Measurements from ENCODE around the gene PTPRF.

The PTPRF gene

DNA sequence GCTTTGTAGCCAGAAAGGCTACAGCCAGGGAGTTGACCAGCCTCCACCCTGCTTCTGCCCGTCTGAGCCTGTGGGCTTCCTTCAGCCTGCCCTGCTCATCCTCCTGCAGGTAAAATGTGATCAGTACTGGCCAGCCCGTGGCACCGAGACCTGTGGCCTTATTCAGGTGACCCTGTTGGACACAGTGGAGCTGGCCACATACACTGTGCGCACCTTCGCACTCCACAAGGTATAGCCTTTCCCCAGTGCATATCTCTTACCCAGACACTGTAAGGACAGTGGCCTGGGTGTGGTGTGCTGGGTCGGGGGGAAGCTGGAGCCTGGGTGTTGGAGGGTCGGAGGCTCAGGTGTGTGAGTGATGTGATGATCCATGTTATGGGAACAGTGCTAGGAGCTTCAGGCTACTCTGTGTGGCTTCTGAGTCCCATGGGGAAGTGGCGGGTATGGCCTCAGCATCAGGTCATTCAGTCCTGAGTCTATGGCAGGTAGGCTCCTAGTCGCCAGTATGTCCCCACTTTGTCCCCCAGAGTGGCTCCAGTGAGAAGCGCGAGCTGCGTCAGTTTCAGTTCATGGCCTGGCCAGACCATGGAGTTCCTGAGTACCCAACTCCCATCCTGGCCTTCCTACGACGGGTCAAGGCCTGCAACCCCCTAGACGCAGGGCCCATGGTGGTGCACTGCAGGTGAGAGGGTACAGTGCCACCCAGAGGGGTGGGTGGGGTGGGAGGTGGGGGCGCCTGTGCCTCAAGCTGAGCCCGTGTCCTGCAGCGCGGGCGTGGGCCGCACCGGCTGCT, 88.0 kb downstream of the PTPRF start:
- TF ChIP-seq, protein P1, sequence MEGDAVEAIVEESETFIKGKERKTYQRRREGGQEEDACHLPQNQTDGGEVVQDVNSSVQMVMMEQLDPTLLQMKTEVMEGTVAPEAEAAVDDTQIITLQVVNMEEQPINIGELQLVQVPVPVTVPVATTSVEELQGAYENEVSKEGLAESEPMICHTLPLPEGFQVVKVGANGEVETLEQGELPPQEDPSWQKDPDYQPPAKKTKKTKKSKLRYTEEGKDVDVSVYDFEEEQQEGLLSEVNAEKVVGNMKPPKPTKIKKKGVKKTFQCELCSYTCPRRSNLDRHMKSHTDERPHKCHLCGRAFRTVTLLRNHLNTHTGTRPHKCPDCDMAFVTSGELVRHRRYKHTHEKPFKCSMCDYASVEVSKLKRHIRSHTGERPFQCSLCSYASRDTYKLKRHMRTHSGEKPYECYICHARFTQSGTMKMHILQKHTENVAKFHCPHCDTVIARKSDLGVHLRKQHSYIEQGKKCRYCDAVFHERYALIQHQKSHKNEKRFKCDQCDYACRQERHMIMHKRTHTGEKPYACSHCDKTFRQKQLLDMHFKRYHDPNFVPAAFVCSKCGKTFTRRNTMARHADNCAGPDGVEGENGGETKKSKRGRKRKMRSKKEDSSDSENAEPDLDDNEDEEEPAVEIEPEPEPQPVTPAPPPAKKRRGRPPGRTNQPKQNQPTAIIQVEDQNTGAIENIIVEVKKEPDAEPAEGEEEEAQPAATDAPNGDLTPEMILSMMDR (conservative IDR thresholded peaks at IDR 0.05; ENCODE audit: low read length): no peak
- no peak for DNase-seq (ENCODE audit: low read depth)

GRCh38 chr1:43619314-43619790, 88.7 kb downstream of the PTPRF start:
- no peak for DNase-seq (ENCODE audit: low read depth)
- TF ChIP-seq, protein P1 (conservative IDR thresholded peaks at IDR 0.05; ENCODE audit: low read length): no peak
- no peak overlapping the region for H3K4me3 ChIP-seq (ENCODE audit: low read length)

More for the DNA sequence above, 88.0 kb downstream of the PTPRF start:
- H3K4me3 ChIP-seq (ENCODE audit: low read length): no peak overlapping the region

- H3K4me3 ChIP-seq (ENCODE audit: low read length): no peak overlapping the region
- DNase-seq (ENCODE audit: low read depth): no peak
- TF ChIP-seq, protein P1 (conservative IDR thresholded peaks at IDR 0.05; ENCODE audit: low read length): no peak
These were observed 89.6 kb downstream of the PTPRF start for GRCh38 chr1:43619996-43620920.

- H3K4me3 ChIP-seq (ENCODE audit: low read length): no peak overlapping the region
- no peak for DNase-seq (ENCODE audit: low read depth)
- TF ChIP-seq, protein P1 (conservative IDR thresholded peaks at IDR 0.05; ENCODE audit: low read length): no peak
These were observed 90.3 kb downstream of the PTPRF start for GRCh38 chr1:43620956-43621355.

GRCh38 chr1:43621386-43621785, 90.7 kb downstream of the PTPRF start:
- TF ChIP-seq, protein P1 (conservative IDR thresholded peaks at IDR 0.05; ENCODE audit: low read length): no peak
- H3K4me3 ChIP-seq (ENCODE audit: low read length): no peak overlapping the region
- DNase-seq (ENCODE audit: low read depth): no peak

DNA sequence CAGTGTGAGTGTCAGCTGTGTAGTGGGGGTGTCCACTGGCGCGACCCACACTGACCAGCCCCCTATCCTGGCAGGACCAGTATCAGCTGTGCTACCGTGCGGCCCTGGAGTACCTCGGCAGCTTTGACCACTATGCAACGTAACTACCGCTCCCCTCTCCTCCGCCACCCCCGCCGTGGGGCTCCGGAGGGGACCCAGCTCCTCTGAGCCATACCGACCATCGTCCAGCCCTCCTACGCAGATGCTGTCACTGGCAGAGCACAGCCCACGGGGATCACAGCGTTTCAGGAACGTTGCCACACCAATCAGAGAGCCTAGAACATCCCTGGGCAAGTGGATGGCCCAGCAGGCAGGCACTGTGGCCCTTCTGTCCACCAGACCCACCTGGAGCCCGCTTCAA, 91.2 kb downstream of the PTPRF start:
- H3K4me3 ChIP-seq (ENCODE audit: low read length): no peak overlapping the region
- DNase-seq (ENCODE audit: low read depth): no peak
- TF ChIP-seq, protein P1 (conservative IDR thresholded peaks at IDR 0.05; ENCODE audit: low read length): no peak

All from AG10803 (cell line).